Lung (tissue), 13 donors: ENCODE results near the gene HNRNPK. TPM values are rescaled to one million over a fixed set of nuclear protein-coding genes. Genes with fewer than 3 reads are reported as not detected.

Experiments used
- ATAC-seq: fragments of 200-7000 bp; cut with Tn5 transposase; one replicate; pipeline ENCODE4 v1.9.1; 2020; ENCODE audit warnings: moderate number of reproducible peaks; ENCODE audit not compliant: insufficient read depth, low FRiP score
- DNase-seq, 3 donors: peaks; one replicate each; pipeline ENCODE4 v3.0.0-alpha.2; 2013 to 2017
- H3K27ac ChIP-seq, 2 donors: one replicate each; pipeline ENCODE4 v1.5.1; 2013; ENCODE audit warnings: mild to moderate bottlenecking in 2 of 2, moderate library complexity in 2 of 2, control low read depth in 1 of 2, inconsistent platforms in 1 of 2, low read depth in 1 of 2, low read length in 1 of 2
- H3K27me3 ChIP-seq, 3 donors: one replicate each; pipeline ENCODE4 v1.5.1; 2013; ENCODE audit warnings: low read length in 2 of 3; ENCODE audit not compliant: control insufficient read depth in 3 of 3, insufficient read depth in 3 of 3
- H3K36me3 ChIP-seq, 4 donors: one replicate each; pipeline ENCODE4 v1.5.1; 2013; ENCODE audit warnings: low read length in 4 of 4, mild to moderate bottlenecking in 1 of 4, moderate library complexity in 1 of 4; ENCODE audit not compliant: control insufficient read depth in 4 of 4, insufficient read depth in 4 of 4
- H3K4me1 ChIP-seq, 5 donors: one replicate each; pipeline ENCODE4 v1.5.1; 2013; ENCODE audit warnings: low read length in 5 of 5, mild to moderate bottlenecking in 2 of 5, moderate library complexity in 1 of 5; ENCODE audit not compliant: control insufficient read depth in 5 of 5, insufficient read depth in 5 of 5
- H3K4me3 ChIP-seq: one replicate; pipeline ENCODE4 v1.5.1; 2013; ENCODE audit warnings: mild to moderate bottlenecking, control low read depth, moderate library complexity
- H3K9ac ChIP-seq, 2 donors: one replicate each; pipeline ENCODE4 v1.5.1; 2013; ENCODE audit warnings: low read length in 2 of 2, control low read depth in 1 of 2; ENCODE audit not compliant: insufficient read depth in 1 of 2
- H3K9me3 ChIP-seq, 4 donors: one replicate each; pipeline ENCODE4 v1.5.1; 2013; ENCODE audit warnings: low read length in 3 of 4, mild to moderate bottlenecking in 1 of 4, moderate library complexity in 1 of 4; ENCODE audit not compliant: control insufficient read depth in 4 of 4, insufficient read depth in 3 of 4
- CTCF ChIP-seq: IDR thresholded peaks from 2 replicates; pipeline ENCODE4 v1.5.1; 2012; ENCODE audit warnings: mild to moderate bottlenecking; ENCODE audit errors: control extremely low read depth, extremely low read depth
- WGBS, 2 donors: extraction: QIAGEN DNeasy Blood & Tissue Kit; methylation state at CpG; one replicate each; pipeline ENCODE4 v1.1.7; 2013; 5-methylcytosine and 5-hydroxymethylcytosine counted together
- polyA plus RNA-seq, 2 donors: library from polyadenylated mRNA; stranded (reverse); fragments of 200-250 nt; gene quantifications; one replicate each; pipeline ENCODE4 v1.2.1, GENCODE V29; 2013
- small RNA-seq: library from RNA; depleted of rRNA; stranded (forward); fragments of <200 nt; gene quantifications from one replicate; pipeline ENCODE3, GENCODE V24; 2014; ENCODE audit warnings: low replicate concordance
- total RNA-seq, 2 donors: library from RNA; depleted of rRNA in 1 of 2; stranded (reverse); fragments of >200 nt in 1 of 2; gene quantifications; one replicate each; pipeline ENCODE4 v1.2.1, GENCODE V29; 2014 to 2021
- donor health status: control.
- donor health status: control.
- donor health status: Bipolar disorder and iron deficiency.
- donor health status: healthy.
- donor health status: DM: yes; HTN: yes; CAD: no.

Gene HNRNPK
- total and polyA plus RNA-seq, 4 donors, result 188 to 719 (median 377) TPM

GRCh38 chr9:83920469-83920926 lies 59.5 kb downstream of the HNRNPK start:
- Histone ChIP-seq H3K9me3 (no peaks in the 10 kb centered on the region), H3K36me3 (peaks cover 0 to 5% (median 0%) of the 10 kb centered on the region in 4 donors), H3K4me3 (peak overlapping the region; percentile 59), H3K9ac (peak overlapping the region; percentile 81 to 89), H3K27ac (peak overlapping the region; percentile 94 to 95), H3K27me3 (no peaks in the 10 kb centered on the region), H3K4me1 (peaks cover 0 to 9% (median 3%) of the 10 kb centered on the region in 5 donors)
- ATAC-seq (peak; percentile 31), DNase-seq (peak in 2 of 3 donors; percentile 72 to 75)
- WGBS, 2 donors, result 2 to 4% methylated on average over 16 of the region's 16 CpGs
- no peak for TF ChIP-seq CTCF

- Histone ChIP-seq H3K27me3 (no peaks in the 10 kb centered on the region), H3K4me3 (no peak overlapping the region), H3K9ac (no peak overlapping the region), H3K4me1 (peaks cover 0 to 9% (median 3%) of the 10 kb centered on the region in 5 donors), H3K36me3 (peaks cover 0 to 5% (median 0%) of the 10 kb centered on the region in 4 donors), H3K27ac (no peak overlapping the region), H3K9me3 (no peaks in the 10 kb centered on the region)
- TF ChIP-seq CTCF, result no peak
- WGBS, 2 donors, result 97% methylated on average over 1 of the region's 1 CpG
- ATAC-seq, result no peak
- DNase-seq, result no peak
Observed at GRCh38 chr9:83919111-83919510, 60.9 kb downstream of the HNRNPK start.

Small RNA genes within 50 kb of the gene (small RNA-seq; reads per million reads assigned to genes)
- not detected for gene RF00019

Other genes with a start within 250 kb of the HNRNPK start
- gene GKAP1, start 162.4 kb downstream of the HNRNPK start, total RNA-seq, result 10 to 100 TPM in 1 of 2 donors, 1 to 10 TPM in 1; 4.4 to 12.6 TPM
- 1 to 10 TPM; 1.8 to 7.6 TPM for gene GKAP1, start 162.4 kb downstream of the HNRNPK start, polyA plus RNA-seq
- gene KIF27, start 58.8 kb downstream of the HNRNPK start, total RNA-seq, result 10 to 100 TPM in 1 of 2 donors, 1 to 10 TPM in 1; 8.8 to 24.6 TPM
- gene KIF27, start 58.8 kb downstream of the HNRNPK start, polyA plus RNA-seq, result 1 to 10 TPM; 1.6 to 2.9 TPM
- gene RMI1, start 590 bp upstream of the HNRNPK start, total RNA-seq, result 10 to 100 TPM in 1 of 2 donors, 1 to 10 TPM in 1; 6.9 to 10.0 TPM
- 1 to 10 TPM; 2.5 to 3.9 TPM for gene RMI1, start 590 bp upstream of the HNRNPK start, polyA plus RNA-seq